K562 (cell line): ENCODE data around the gene SERHL2. TPM values are rescaled to one million over a fixed set of nuclear protein-coding genes. Genes with fewer than 3 reads are reported as not detected.

Source experiments
- CREM ChIP-seq: IDR thresholded peaks from 2 replicates; pipeline ENCODE4 v1.6.1; 2014; ENCODE audit warnings: antibody characterized with exemption, low read depth
- EGR1 ChIP-seq: fragments of 450-650 bp; conservative IDR thresholded peaks from 2 replicates; pipeline ENCODE4 v1.6.1; 2017; ENCODE audit warnings: mild to moderate bottlenecking
- JUND ChIP-seq, 2 experiments: IDR thresholded peaks; 2 replicates in 1 of 2; 3 replicates in 1 of 2; pipeline ENCODE4 v1.6.1; 2011; ENCODE audit warnings: borderline replicate concordance in 2 of 2, low read depth in 2 of 2, low read length in 2 of 2, improper control_type of control experiment in 1 of 2, missing biosample characterization in 1 of 2, missing genetic modification characterization in 1 of 2, missing genetic modification reagents in 1 of 2
- NFE2 ChIP-seq: IDR thresholded peaks from 2 replicates; pipeline ENCODE4 v1.6.1; 2014; ENCODE audit warnings: antibody characterized with exemption, low read depth
- PHF8 ChIP-seq: fragments of 200-600 bp; sonication (generic); IDR thresholded peaks from 2 replicates; pipeline ENCODE4 v1.6.1; 2012; ENCODE audit warnings: mixed run types, mild to moderate bottlenecking, inconsistent platforms, low read length, moderate library complexity, borderline replicate concordance
- SRSF3 ChIP-seq: fragments of 200-400 bp; formaldehyde crosslinking; IDR thresholded peaks from 2 replicates; pipeline ENCODE4 v1.6.1; 2016; ENCODE audit warnings: mild to moderate bottlenecking, low read length, moderate library complexity; ENCODE audit not compliant: insufficient read depth
- TSC22D4 ChIP-seq: fragments of 450-650 bp; IDR thresholded peaks from 2 replicates; pipeline ENCODE4 v1.6.1; 2016; ENCODE audit warnings: missing genetic modification characterization, missing biosample characterization, control low read depth
- YY1 ChIP-seq, 3 experiments: IDR thresholded peaks; 2 replicates each; pipeline ENCODE4 v1.6.1; 2011; ENCODE audit warnings: low read length in 2 of 3, mild to moderate bottlenecking in 2 of 3, moderate library complexity in 2 of 3, borderline replicate concordance in 1 of 3, control low read depth in 1 of 3, low read depth in 1 of 3; ENCODE audit not compliant: insufficient read depth in 3 of 3, insufficient replicate concordance in 2 of 3, control insufficient read depth in 1 of 3, insufficient read length in 1 of 3; ENCODE audit errors: extremely low read depth in 1 of 3
- ZBTB1 ChIP-seq: sonication (generic); formaldehyde crosslinking; IDR thresholded peaks from 2 replicates; pipeline ENCODE4 v1.8.1; 2023; ENCODE audit warnings: missing genetic modification reagents, low read depth, mild to moderate bottlenecking, borderline replicate concordance
- ZBTB7A ChIP-seq: IDR thresholded peaks from 2 replicates; pipeline ENCODE4 v1.6.1; 2011; ENCODE audit warnings: low read depth, mild to moderate bottlenecking, low read length, moderate library complexity, borderline replicate concordance; ENCODE audit not compliant: control insufficient read depth
- ZNF253 ChIP-seq: fragments of 250-450 bp; sonication (Bioruptor Pico); conservative IDR thresholded peaks from 2 replicates; pipeline ENCODE4 v1.6.1; 2021; ENCODE audit warnings: mild to moderate bottlenecking
- polyA plus RNA-seq, 8 experiments: library from polyadenylated mRNA; depleted of rRNA in 4 of 8; stranded (reverse) in 5 of 8; unstranded in 3 of 8; fragments of >200 nt; fragmentation: Nextera tagmentation in 2 of 8; fragmentation: Illumina TruSeq in 1 of 8; extraction: Ambion mirVana in 2 of 8; extraction: Trizol in 1 of 8; gene quantifications; 2 replicates each; pipeline versions ENCODE4 v1.2.1 to v1.2.3, GENCODE V29; 2011 to 2014; ENCODE audit warnings: inconsistent platforms in 1 of 8, missing spikeins in 1 of 8
- total RNA-seq, 7 experiments: library from RNA; depleted of rRNA in 6 of 7; stranded (reverse); fragments of >200 nt in 6 of 7; fragmentation: Illumina TruSeq in 2 of 7; extraction: Trizol in 2 of 7; gene quantifications; 2 replicates each; pipeline versions ENCODE4 v1.2.1 to v1.2.3, GENCODE V29; 2011 to 2021; ENCODE audit warnings: low replicate concordance in 1 of 7
- TF ChIP-seq, protein P1 (sequence below): fragments of 200-800 bp; sonication (Bioruptor generic); IDR thresholded peaks from 2 replicates; pipeline ENCODE4 v1.6.1; 2017; ENCODE audit warnings: missing genetic modification characterization, missing compliant biosample characterization
- TF ChIP-seq, protein P2 (sequence below), 2 experiments: fragments of 450-650 bp; conservative IDR thresholded peaks; 2 replicates each; pipeline ENCODE4 v1.6.1; 2017; ENCODE audit warnings: mild to moderate bottlenecking in 2 of 2, moderate library complexity in 2 of 2
- TF ChIP-seq, protein P3 (sequence below): fragments of 250-450 bp; sonication (Bioruptor Pico); IDR thresholded peaks from 2 replicates; pipeline ENCODE4 v1.4.0; 2020; ENCODE audit warnings: mild to moderate bottlenecking, moderate library complexity, borderline replicate concordance
- TF ChIP-seq, protein P4 (sequence below): fragments of 200-800 bp; sonication (Bioruptor generic); IDR thresholded peaks from 2 replicates; pipeline ENCODE4 v1.6.1; 2017; ENCODE audit warnings: missing genetic modification characterization, missing compliant biosample characterization

SERHL2 gene
- total and polyA plus RNA-seq, 9 of the 15 experiments (the other 6 are each of a cell fraction or from before 2014, with no cell fraction given) = 19.9 to 62.6 (median 25.2) TPM

DNA sequence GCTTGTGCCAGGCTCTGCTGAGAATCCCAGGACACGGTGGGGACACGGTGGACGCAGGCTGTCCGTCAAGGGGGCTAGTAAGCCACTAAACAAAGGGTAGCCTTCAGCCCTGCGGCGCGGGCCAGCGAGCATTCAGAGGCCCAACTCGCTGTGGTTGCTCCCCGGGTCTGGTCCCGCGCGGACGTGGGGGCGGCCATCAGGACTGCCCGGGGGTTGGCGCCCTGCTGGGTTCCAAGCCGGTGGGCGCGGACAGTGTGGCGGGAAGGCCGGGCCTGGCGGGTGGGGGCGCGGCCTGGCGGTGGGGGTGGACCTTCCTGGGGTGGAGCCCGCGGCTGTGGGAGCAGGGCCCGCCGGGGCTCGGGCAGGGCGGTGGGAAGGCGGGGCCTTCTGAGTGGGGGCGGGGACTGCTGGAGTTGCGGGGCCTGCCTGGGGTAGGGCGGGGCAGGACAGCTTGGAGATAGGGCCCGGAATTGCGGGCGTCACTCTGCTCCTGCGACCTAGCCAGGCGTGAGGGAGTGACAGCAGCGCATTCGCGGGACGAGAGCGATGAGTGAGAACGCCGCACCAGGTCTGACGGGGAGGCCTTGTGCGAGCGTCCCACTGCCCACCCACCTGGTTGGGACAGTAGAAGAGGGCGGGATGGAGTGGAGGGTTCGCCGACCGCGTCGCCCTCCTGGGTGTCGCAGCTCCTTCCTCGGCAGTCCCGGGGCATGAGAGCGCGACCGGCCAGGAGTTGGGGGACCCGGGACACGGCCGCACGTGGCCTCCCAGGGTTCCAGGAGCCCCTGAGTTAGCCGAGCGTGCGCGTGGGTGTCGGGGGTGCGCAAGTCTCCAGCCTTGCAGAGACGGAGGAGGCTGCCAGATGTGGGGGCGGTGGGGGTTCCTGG, at the start of gene SERHL2 (continued):
- TF ChIP-seq, protein P1, sequence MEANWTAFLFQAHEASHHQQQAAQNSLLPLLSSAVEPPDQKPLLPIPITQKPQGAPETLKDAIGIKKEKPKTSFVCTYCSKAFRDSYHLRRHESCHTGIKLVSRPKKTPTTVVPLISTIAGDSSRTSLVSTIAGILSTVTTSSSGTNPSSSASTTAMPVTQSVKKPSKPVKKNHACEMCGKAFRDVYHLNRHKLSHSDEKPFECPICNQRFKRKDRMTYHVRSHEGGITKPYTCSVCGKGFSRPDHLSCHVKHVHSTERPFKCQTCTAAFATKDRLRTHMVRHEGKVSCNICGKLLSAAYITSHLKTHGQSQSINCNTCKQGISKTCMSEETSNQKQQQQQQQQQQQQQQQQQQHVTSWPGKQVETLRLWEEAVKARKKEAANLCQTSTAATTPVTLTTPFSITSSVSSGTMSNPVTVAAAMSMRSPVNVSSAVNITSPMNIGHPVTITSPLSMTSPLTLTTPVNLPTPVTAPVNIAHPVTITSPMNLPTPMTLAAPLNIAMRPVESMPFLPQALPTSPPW (CRISPR knock-in tag) = peak; percentile 74
- peak; percentile 86; the same call in 1 of the 2 replicates for TF ChIP-seq ZBTB7A
- peak; percentile 57; the same call in 1 of the 2 replicates for TF ChIP-seq PHF8
- peak; percentile 19; the same call in 1 of the 2 replicates for TF ChIP-seq JUND (IDR thresholded peaks at IDR 0.05; ENCODE audit: borderline replicate concordance, low read depth, low read length)
- no peak; the same call in 2 of the 3 replicates for TF ChIP-seq JUND (tag; IDR thresholded peaks at IDR 0.05; ENCODE audit: borderline replicate concordance, low read depth, low read length)
- TF ChIP-seq SRSF3 = no peak
- TF ChIP-seq, protein P2, sequence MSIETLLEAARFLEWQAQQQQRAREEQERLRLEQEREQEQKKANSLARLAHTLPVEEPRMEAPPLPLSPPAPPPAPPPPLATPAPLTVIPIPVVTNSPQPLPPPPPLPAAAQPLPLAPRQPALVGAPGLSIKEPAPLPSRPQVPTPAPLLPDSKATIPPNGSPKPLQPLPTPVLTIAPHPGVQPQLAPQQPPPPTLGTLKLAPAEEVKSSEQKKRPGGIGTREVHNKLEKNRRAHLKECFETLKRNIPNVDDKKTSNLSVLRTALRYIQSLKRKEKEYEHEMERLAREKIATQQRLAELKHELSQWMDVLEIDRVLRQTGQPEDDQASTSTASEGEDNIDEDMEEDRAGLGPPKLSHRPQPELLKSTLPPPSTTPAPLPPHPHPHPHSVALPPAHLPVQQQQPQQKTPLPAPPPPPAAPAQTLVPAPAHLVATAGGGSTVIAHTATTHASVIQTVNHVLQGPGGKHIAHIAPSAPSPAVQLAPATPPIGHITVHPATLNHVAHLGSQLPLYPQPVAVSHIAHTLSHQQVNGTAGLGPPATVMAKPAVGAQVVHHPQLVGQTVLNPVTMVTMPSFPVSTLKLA (conservative IDR thresholded peaks at IDR 0.05) = peak; percentile 36 to 72; a peak in 3 of 4 replicates
- TF ChIP-seq, protein P3, sequence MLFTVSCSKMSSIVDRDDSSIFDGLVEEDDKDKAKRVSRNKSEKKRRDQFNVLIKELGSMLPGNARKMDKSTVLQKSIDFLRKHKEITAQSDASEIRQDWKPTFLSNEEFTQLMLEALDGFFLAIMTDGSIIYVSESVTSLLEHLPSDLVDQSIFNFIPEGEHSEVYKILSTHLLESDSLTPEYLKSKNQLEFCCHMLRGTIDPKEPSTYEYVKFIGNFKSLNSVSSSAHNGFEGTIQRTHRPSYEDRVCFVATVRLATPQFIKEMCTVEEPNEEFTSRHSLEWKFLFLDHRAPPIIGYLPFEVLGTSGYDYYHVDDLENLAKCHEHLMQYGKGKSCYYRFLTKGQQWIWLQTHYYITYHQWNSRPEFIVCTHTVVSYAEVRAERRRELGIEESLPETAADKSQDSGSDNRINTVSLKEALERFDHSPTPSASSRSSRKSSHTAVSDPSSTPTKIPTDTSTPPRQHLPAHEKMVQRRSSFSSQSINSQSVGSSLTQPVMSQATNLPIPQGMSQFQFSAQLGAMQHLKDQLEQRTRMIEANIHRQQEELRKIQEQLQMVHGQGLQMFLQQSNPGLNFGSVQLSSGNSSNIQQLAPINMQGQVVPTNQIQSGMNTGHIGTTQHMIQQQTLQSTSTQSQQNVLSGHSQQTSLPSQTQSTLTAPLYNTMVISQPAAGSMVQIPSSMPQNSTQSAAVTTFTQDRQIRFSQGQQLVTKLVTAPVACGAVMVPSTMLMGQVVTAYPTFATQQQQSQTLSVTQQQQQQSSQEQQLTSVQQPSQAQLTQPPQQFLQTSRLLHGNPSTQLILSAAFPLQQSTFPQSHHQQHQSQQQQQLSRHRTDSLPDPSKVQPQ (CRISPR knock-in tag) = no peak
- TF ChIP-seq, protein P4, sequence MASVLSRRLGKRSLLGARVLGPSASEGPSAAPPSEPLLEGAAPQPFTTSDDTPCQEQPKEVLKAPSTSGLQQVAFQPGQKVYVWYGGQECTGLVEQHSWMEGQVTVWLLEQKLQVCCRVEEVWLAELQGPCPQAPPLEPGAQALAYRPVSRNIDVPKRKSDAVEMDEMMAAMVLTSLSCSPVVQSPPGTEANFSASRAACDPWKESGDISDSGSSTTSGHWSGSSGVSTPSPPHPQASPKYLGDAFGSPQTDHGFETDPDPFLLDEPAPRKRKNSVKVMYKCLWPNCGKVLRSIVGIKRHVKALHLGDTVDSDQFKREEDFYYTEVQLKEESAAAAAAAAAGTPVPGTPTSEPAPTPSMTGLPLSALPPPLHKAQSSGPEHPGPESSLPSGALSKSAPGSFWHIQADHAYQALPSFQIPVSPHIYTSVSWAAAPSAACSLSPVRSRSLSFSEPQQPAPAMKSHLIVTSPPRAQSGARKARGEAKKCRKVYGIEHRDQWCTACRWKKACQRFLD (CRISPR knock-in tag) = 0 out of 2 replicates have a peak, but pooled peaks have one; percentile 37
- no peak for TF ChIP-seq ZNF253
- peak; percentile 62; the same call in 1 of the 2 replicates for TF ChIP-seq CREM
- TF ChIP-seq EGR1 = peak; percentile 67
- TF ChIP-seq YY1 (IDR thresholded peaks at IDR 0.05; ENCODE audit: borderline replicate concordance in 1 of 3, control insufficient read depth in 1 of 3, extremely low read depth in 1 of 3, insufficient read depth in 3 of 3, insufficient read length in 1 of 3, insufficient replicate concordance in 2 of 3, low read depth in 1 of 3, low read length in 2 of 3) = peak in 2 of 3 experiments; percentile 43 to 64
- 0 out of 2 replicates have a peak, but pooled peaks have one; percentile 61 for TF ChIP-seq ZBTB1 (CRISPR knock-in tag)
- TF ChIP-seq NFE2 = no peak
- TF ChIP-seq TSC22D4 (tag) = no peak
